SK-N-SH (cell line): Measurements from ENCODE around the gene ANKRD65.

Experiments used
- POLR2AphosphoS5 ChIP-seq: IDR thresholded peaks from 2 replicates; pipeline ENCODE4 v1.6.1; 2012; ENCODE audit warnings: low read depth, low read length
- RAD21 ChIP-seq: IDR thresholded peaks from 2 replicates; pipeline ENCODE4 v1.6.1; 2012; ENCODE audit warnings: mild to moderate bottlenecking, low read length
- TF ChIP-seq, protein P1 (sequence below): fragments of 200-600 bp; sonication (generic); IDR thresholded peaks from 2 replicates; pipeline ENCODE4 v1.6.1; 2017; ENCODE audit warnings: antibody characterized with exemption, mild to moderate bottlenecking, moderate library complexity
- TF ChIP-seq, protein P2 (sequence below): IDR thresholded peaks from 2 replicates; pipeline ENCODE4 v1.4.0; 2012; ENCODE audit warnings: low read depth

DNA sequence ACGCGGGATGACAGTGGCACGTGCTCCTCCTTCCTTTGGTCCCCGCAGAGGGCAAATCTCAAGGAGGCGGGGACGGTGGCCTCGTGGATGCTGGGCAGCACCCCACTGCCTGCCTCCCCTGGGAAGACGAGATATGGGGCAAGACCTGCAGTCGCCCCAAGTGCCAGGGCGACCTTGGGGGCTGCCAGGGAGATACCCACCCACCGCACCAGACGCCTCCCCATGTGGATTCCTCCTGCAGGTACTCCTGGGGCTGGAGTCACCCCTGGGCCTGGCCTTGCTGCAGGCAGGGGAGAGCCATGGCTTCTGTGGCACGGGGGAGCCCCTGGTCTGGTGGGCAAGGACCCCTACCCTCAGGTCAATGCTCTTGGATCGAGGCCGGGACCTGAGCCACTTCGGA lies 40.2 kb downstream of the ANKRD65 start:
- TF ChIP-seq, protein P1, sequence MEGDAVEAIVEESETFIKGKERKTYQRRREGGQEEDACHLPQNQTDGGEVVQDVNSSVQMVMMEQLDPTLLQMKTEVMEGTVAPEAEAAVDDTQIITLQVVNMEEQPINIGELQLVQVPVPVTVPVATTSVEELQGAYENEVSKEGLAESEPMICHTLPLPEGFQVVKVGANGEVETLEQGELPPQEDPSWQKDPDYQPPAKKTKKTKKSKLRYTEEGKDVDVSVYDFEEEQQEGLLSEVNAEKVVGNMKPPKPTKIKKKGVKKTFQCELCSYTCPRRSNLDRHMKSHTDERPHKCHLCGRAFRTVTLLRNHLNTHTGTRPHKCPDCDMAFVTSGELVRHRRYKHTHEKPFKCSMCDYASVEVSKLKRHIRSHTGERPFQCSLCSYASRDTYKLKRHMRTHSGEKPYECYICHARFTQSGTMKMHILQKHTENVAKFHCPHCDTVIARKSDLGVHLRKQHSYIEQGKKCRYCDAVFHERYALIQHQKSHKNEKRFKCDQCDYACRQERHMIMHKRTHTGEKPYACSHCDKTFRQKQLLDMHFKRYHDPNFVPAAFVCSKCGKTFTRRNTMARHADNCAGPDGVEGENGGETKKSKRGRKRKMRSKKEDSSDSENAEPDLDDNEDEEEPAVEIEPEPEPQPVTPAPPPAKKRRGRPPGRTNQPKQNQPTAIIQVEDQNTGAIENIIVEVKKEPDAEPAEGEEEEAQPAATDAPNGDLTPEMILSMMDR = no peak
- TF ChIP-seq RAD21 (no peak), POLR2AphosphoS5 (no peak)
- TF ChIP-seq, protein P2, sequence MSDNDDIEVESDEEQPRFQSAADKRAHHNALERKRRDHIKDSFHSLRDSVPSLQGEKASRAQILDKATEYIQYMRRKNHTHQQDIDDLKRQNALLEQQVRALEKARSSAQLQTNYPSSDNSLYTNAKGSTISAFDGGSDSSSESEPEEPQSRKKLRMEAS = no peak
